Measurements from ENCODE around the gene CD99L2.

CD99L2 gene

GRCh38 chrX:150898343-150899190 lies at the start of gene CD99L2:
Gene CD99L2, minus strand, starts transcription at chrX:150898668. Its CDS starts 80 bp downstream, at chrX:150898588.
- no peak for FAIRE-seq

- no peak for FAIRE-seq
Measured at GRCh38 chrX:150944233-150944632, 45.8 kb upstream of the CD99L2 start.

- FAIRE-seq, result no peak
Measured at GRCh38 chrX:150942942-150943594, 44.6 kb upstream of the CD99L2 start.

- no peak for FAIRE-seq
Measured at GRCh38 chrX:150941580-150941979, 43.1 kb upstream of the CD99L2 start.

- FAIRE-seq, result peak; percentile 24
Measured at GRCh38 chrX:150940844-150941495, 42.5 kb upstream of the CD99L2 start.

GRCh38 chrX:150936556-150936955 lies 38.1 kb upstream of the CD99L2 start:
- FAIRE-seq, result no peak

- no peak for FAIRE-seq
Measured at GRCh38 chrX:150935467-150935866, 37.0 kb upstream of the CD99L2 start.

GRCh38 chrX:150934453-150934852 lies 36.0 kb upstream of the CD99L2 start:
- FAIRE-seq, result no peak

GRCh38 chrX:150933945-150934350 lies 35.5 kb upstream of the CD99L2 start:
- no peak for FAIRE-seq

- FAIRE-seq, result peak; percentile 85
Measured at GRCh38 chrX:150929058-150929457, 30.6 kb upstream of the CD99L2 start.

- FAIRE-seq, result no peak
Measured at GRCh38 chrX:150926791-150927190, 28.3 kb upstream of the CD99L2 start.

GRCh38 chrX:150926304-150926703 lies 27.8 kb upstream of the CD99L2 start:
- no peak for FAIRE-seq

- FAIRE-seq, result no peak
Measured at GRCh38 chrX:150919401-150919800, 20.9 kb upstream of the CD99L2 start.

GRCh38 chrX:150913511-150913910 lies 15.0 kb upstream of the CD99L2 start:
- no peak for FAIRE-seq

GRCh38 chrX:150907474-150907873 lies 9.0 kb upstream of the CD99L2 start:
- FAIRE-seq, result no peak

- no peak for FAIRE-seq
Measured at GRCh38 chrX:150906694-150907093, 8.2 kb upstream of the CD99L2 start.

- no peak for FAIRE-seq
Measured at GRCh38 chrX:150905293-150905692, 6.8 kb upstream of the CD99L2 start.

- no peak for FAIRE-seq
Measured at GRCh38 chrX:150903110-150903508, 4.6 kb upstream of the CD99L2 start.

- FAIRE-seq, result no peak
Measured at GRCh38 chrX:150902434-150903109, 4.1 kb upstream of the CD99L2 start.

GRCh38 chrX:150899191-150899757 lies 806 bp upstream of the CD99L2 start:
- no peak for FAIRE-seq

GRCh38 chrX:150897421-150898320 lies 797 bp downstream of the CD99L2 start:
- FAIRE-seq, result no peak

- FAIRE-seq, result no peak
Measured at GRCh38 chrX:150896632-150897031, 1.8 kb downstream of the CD99L2 start.

All from colon (tissue), 2 donors.